Mammary epithelial cell (primary cell): ENCODE results near the gene CCDC112.

Source experiments
- EZH2 ChIP-seq: IDR thresholded peaks from 2 replicates; pipeline ENCODE4 v1.6.1; 2012; ENCODE audit warnings: low read length, inconsistent platforms, borderline replicate concordance
- TF ChIP-seq, protein P1 (sequence below), 2 donors: IDR thresholded peaks in 1 of 2; conservative IDR thresholded peaks in 1 of 2; 2 replicates each; pipeline ENCODE4 v1.5.1; 2011 to 2012; ENCODE audit warnings: inconsistent platforms in 2 of 2, low read length in 2 of 2, mild to moderate bottlenecking in 2 of 2, control low read depth in 1 of 2, low read depth in 1 of 2; ENCODE audit not compliant: insufficient read depth in 1 of 2; ENCODE audit errors: extremely low read depth in 1 of 2

DNA sequence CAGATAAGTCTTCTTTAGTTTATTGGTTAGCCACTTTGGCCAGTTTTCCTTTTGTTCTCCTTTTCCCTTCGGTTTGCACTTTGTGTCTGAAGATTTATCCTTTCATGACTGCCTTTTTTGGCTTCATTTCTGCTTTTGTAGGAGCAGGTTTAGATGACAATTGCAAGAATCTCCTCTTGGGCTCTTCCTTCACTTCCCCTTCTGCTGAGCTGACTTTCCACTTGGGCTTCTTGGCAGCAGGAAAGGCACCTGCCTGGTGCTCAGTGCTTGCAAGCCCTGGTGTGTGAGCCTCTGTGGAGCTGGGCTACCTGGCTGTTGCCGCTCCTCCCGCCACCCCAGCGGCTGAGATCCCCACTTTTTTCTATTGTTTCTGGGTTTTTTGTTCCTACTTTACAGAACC lies 7.3 kb downstream of the CCDC112 start:
- TF ChIP-seq, protein P1, sequence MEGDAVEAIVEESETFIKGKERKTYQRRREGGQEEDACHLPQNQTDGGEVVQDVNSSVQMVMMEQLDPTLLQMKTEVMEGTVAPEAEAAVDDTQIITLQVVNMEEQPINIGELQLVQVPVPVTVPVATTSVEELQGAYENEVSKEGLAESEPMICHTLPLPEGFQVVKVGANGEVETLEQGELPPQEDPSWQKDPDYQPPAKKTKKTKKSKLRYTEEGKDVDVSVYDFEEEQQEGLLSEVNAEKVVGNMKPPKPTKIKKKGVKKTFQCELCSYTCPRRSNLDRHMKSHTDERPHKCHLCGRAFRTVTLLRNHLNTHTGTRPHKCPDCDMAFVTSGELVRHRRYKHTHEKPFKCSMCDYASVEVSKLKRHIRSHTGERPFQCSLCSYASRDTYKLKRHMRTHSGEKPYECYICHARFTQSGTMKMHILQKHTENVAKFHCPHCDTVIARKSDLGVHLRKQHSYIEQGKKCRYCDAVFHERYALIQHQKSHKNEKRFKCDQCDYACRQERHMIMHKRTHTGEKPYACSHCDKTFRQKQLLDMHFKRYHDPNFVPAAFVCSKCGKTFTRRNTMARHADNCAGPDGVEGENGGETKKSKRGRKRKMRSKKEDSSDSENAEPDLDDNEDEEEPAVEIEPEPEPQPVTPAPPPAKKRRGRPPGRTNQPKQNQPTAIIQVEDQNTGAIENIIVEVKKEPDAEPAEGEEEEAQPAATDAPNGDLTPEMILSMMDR (conservative IDR thresholded peaks at IDR 0.05 in 1 of 2, IDR thresholded peaks at IDR 0.05 in 1 of 2; ENCODE audit: extremely low read depth in 1 of 2, insufficient read depth in 1 of 2, low read depth in 1 of 2, low read length in 2 of 2): no peak
- TF ChIP-seq EZH2: no peak
